IMR-90 (cell line): ENCODE results near the gene TTLL8.

ENCODE experiments used
- CEBPB ChIP-seq: IDR thresholded peaks from 2 replicates; pipeline ENCODE4 v1.6.1; 2012; ENCODE audit warnings: low read depth, low read length, improper control_type of control experiment
- CTCF ChIP-seq: conservative IDR thresholded peaks from 2 replicates; pipeline ENCODE4 v1.5.1; 2012; ENCODE audit warnings: mild to moderate bottlenecking, low read depth, low read length, improper control_type of control experiment
- MAFK ChIP-seq: IDR thresholded peaks from 2 replicates; pipeline ENCODE4 v1.6.1; 2012; ENCODE audit warnings: low read depth, low read length, improper control_type of control experiment
- MAZ ChIP-seq: IDR thresholded peaks from 2 replicates; pipeline ENCODE4 v1.6.1; 2012; ENCODE audit warnings: low read depth, mild to moderate bottlenecking, low read length, improper control_type of control experiment, moderate library complexity, borderline replicate concordance
- MXI1 ChIP-seq: IDR thresholded peaks from 2 replicates; pipeline ENCODE4 v1.6.1; 2012; ENCODE audit warnings: low read depth, mild to moderate bottlenecking, low read length, moderate library complexity, borderline replicate concordance
- NFE2L2 ChIP-seq: fragments of 150-350 bp; IDR thresholded peaks from 2 replicates; pipeline ENCODE4 v1.6.1; 2016; ENCODE audit warnings: low read depth, mild to moderate bottlenecking, low read length
- POLR2A ChIP-seq: IDR thresholded peaks from 2 replicates; pipeline ENCODE4 v1.6.1; 2012; ENCODE audit warnings: mild to moderate bottlenecking, low read depth, low read length
- RAD21 ChIP-seq: IDR thresholded peaks from 2 replicates; pipeline ENCODE4 v1.6.1; 2012; ENCODE audit warnings: low read length, improper control_type of control experiment
- RCOR1 ChIP-seq: IDR thresholded peaks from 2 replicates; pipeline ENCODE4 v1.6.1; 2012; ENCODE audit warnings: mild to moderate bottlenecking, low read length, improper control_type of control experiment; ENCODE audit not compliant: insufficient replicate concordance
- RFX5 ChIP-seq: IDR thresholded peaks from 2 replicates; pipeline ENCODE4 v1.8.0; 2012; ENCODE audit warnings: low read depth, mild to moderate bottlenecking, low read length, moderate library complexity
- SMC3 ChIP-seq: fragments of 150-350 bp; IDR thresholded peaks from 2 replicates; pipeline ENCODE4 v1.6.1; 2016; ENCODE audit warnings: low read depth, mild to moderate bottlenecking, antibody characterized with exemption, low read length, moderate library complexity

DNA sequence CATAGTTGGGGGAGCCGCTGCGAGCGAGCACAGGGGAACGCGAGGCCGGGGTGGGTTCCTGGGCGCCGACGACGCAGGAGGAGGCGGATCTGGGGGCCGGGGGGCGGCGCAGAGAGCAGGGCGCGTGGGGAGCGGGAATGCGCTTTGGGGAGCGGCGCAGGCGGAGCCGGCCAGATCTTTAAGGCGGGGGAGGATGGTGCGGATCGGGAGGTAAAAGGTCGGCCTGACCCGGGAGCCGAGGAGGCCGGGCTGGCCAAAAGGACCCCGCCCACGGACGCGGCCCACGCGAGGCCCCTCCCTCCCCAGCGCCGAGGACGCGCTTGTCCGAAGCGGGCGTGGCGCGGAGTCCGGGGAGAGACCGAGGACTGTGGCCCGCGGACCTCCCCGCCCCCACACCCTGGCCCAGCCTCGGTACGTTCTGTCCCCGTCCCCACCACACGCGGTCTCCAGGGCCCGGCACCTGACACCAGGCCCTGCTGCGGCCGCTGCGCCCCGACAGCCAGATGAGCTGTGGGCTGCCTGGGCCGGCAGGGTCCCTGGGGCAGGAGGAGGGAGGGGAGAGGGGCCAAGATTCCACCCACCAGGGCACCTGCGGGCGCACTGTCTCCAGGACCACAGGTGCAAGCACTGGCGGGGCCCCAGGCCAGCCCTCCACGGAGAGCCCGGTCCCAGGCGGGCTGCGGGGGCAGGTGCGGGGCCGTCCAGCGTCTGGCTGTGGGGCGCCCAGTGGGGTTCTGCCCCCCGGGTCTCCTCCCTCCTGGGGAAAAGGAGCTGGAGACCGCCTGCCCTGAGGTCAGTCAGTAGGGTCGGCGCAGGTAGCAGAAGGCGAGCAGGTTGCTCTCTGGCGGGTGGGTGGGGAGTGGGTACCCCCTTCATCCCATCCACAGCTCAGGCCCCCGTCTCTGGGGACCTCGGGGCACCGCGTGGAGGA, 86.6 kb downstream of the TTLL8 start:
- TF ChIP-seq MAZ (no peak; the same call in 1 of the 2 replicates), CTCF (no peak), CEBPB (no peak), POLR2A (peak; percentile 65), RFX5 (no peak), NFE2L2 (no peak), MXI1 (no peak; the same call in 1 of the 2 replicates), MAFK (no peak), SMC3 (no peak), RCOR1 (no peak), RAD21 (no peak)
